ENCODE data around the gene TRMT61B.

GRCh38 chr2:28855193-28855592, 14.9 kb downstream of the TRMT61B start:
- TF ChIP-seq ZNF549 (tag by site-specific recombination; IDR thresholded peaks at IDR 0.05) (no peak), ZNF660 (tag by site-specific recombination; IDR thresholded peaks at IDR 0.05) (no peak), ZBTB1 (tag by site-specific recombination; IDR thresholded peaks at IDR 0.05) (no peak)
- TF ChIP-seq, protein P1, sequence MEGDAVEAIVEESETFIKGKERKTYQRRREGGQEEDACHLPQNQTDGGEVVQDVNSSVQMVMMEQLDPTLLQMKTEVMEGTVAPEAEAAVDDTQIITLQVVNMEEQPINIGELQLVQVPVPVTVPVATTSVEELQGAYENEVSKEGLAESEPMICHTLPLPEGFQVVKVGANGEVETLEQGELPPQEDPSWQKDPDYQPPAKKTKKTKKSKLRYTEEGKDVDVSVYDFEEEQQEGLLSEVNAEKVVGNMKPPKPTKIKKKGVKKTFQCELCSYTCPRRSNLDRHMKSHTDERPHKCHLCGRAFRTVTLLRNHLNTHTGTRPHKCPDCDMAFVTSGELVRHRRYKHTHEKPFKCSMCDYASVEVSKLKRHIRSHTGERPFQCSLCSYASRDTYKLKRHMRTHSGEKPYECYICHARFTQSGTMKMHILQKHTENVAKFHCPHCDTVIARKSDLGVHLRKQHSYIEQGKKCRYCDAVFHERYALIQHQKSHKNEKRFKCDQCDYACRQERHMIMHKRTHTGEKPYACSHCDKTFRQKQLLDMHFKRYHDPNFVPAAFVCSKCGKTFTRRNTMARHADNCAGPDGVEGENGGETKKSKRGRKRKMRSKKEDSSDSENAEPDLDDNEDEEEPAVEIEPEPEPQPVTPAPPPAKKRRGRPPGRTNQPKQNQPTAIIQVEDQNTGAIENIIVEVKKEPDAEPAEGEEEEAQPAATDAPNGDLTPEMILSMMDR (tag by site-specific recombination; IDR thresholded peaks at IDR 0.05) = no peak

Measured in HEK293 (cell line).